ENCODE data around the gene ATP6V0A4.
"Not testable (repeated sequence)": the region's sequence is repeated elsewhere in the genome, so short reads cannot be mapped to it uniquely, and the experiment has no call there.

The ATP6V0A4 gene

GRCh38 chr7:138697535-138698182, 100.3 kb downstream of the ATP6V0A4 start:
- no peak overlapping the region for H3K4me3 ChIP-seq (ENCODE audit: low read depth, low read length)
- TF ChIP-seq CTCF (IDR thresholded peaks at IDR 0.05; ENCODE audit: borderline replicate concordance, insufficient read depth, low read depth, low read length), result no peak

GRCh38 chr7:138695776-138696175, 102.2 kb downstream of the ATP6V0A4 start:
- not testable (repeated sequence) for H3K4me3 ChIP-seq (ENCODE audit: low read depth, low read length)

GRCh38 chr7:138695106-138695505, 102.9 kb downstream of the ATP6V0A4 start:
- TF ChIP-seq CTCF (IDR thresholded peaks at IDR 0.05; ENCODE audit: borderline replicate concordance, insufficient read depth, low read depth, low read length), result no peak
- no peak overlapping the region for H3K4me3 ChIP-seq (ENCODE audit: low read depth, low read length)

- no peak for TF ChIP-seq CTCF (IDR thresholded peaks at IDR 0.05; ENCODE audit: borderline replicate concordance, insufficient read depth, low read depth, low read length)
- no peak overlapping the region for H3K4me3 ChIP-seq (ENCODE audit: low read depth, low read length)
These were observed 106.8 kb downstream of the ATP6V0A4 start for GRCh38 chr7:138691178-138691577.

GRCh38 chr7:138690495-138690894, 107.5 kb downstream of the ATP6V0A4 start:
- TF ChIP-seq CTCF (IDR thresholded peaks at IDR 0.05; ENCODE audit: borderline replicate concordance, insufficient read depth, low read depth, low read length), result no peak
- no peak overlapping the region for H3K4me3 ChIP-seq (ENCODE audit: low read depth, low read length)

GRCh38 chr7:138688037-138688436, 110.0 kb downstream of the ATP6V0A4 start:
- not testable (repeated sequence) for H3K4me3 ChIP-seq (ENCODE audit: low read depth, low read length)

- no peak for TF ChIP-seq CTCF (IDR thresholded peaks at IDR 0.05; ENCODE audit: borderline replicate concordance, insufficient read depth, low read depth, low read length)
- H3K4me3 ChIP-seq (ENCODE audit: low read depth, low read length), result no peak overlapping the region
These were observed 113.7 kb downstream of the ATP6V0A4 start for GRCh38 chr7:138684340-138684739.

- H3K4me3 ChIP-seq (ENCODE audit: low read depth, low read length), result no peak overlapping the region
- TF ChIP-seq CTCF (IDR thresholded peaks at IDR 0.05; ENCODE audit: borderline replicate concordance, insufficient read depth, low read depth, low read length), result no peak
These were observed 118.2 kb downstream of the ATP6V0A4 start for GRCh38 chr7:138679793-138680192.
